Testis (tissue), 3 donors: ENCODE results near the gene C1orf198. TPM values are rescaled to one million over a fixed set of nuclear protein-coding genes. Genes with fewer than 3 reads are reported as not detected.

Experiments
- DNase-seq: peaks from one replicate; pipeline ENCODE4 v3.0.0-alpha.2; 2019
- H3K27ac ChIP-seq, 2 donors: fragments of 200-600 bp; sonication (generic); one replicate each; pipeline ENCODE4 v1.5.1; 2019
- H3K27me3 ChIP-seq: fragments of 200-600 bp; sonication (generic); one replicate; pipeline ENCODE4 v1.5.1; 2019
- H3K36me3 ChIP-seq: fragments of 200-600 bp; sonication (generic); one replicate; pipeline ENCODE4 v1.5.1; 2017; ENCODE audit warnings: low read depth; ENCODE audit errors: missing control alignments
- H3K4me1 ChIP-seq: fragments of 200-600 bp; sonication (generic); one replicate; pipeline ENCODE4 v1.5.1; 2019
- H3K4me3 ChIP-seq, 2 donors: fragments of 200-600 bp; sonication (generic); one replicate each; pipeline ENCODE4 v1.5.1; 2017 to 2019
- H3K9me3 ChIP-seq: fragments of 200-600 bp; sonication (generic); one replicate; pipeline ENCODE4 v1.5.1; 2017
- POLR2A ChIP-seq: fragments of 450-650 bp; IDR thresholded peaks from one replicate; pipeline ENCODE4 v1.6.1; 2017; ENCODE audit warnings: antibody characterized with exemption, mild to moderate bottlenecking, moderate library complexity
- whole genome bisulfite sequencing, 2 donors: methylation state at CpG; one replicate each; pipeline ENCODE4 v1.1.5; 2018; 5-methylcytosine and 5-hydroxymethylcytosine counted together
- intact Hi-C: fragments of 100-400 bp; cut with DNase I; formaldehyde crosslinking; loops from one replicate; pipeline ENCODE4 v1.15.1; 2023; ENCODE audit warnings: low total_unique reads
- polyA plus RNA-seq: library from polyadenylated mRNA; stranded (reverse); fragments of 350-450 nt; fragmentation: Illumina TruSeq; extraction: RNeasy Lipid Tissue Mini Kit (QIAGEN cat#74804); gene quantifications from one replicate; pipeline ENCODE4 v1.2.3, GENCODE V29; 2014; ENCODE audit warnings: low read depth, low replicate concordance; ENCODE audit not compliant: insufficient read depth
- total RNA-seq, 2 donors: library from RNA; depleted of rRNA; stranded (reverse); fragments of >200 nt; gene quantifications; one replicate each; pipeline ENCODE4 v1.2.3, GENCODE V29; 2016
- TF ChIP-seq, protein P1 (sequence below), 3 experiments: fragments of 450-650 bp in 2 of 3; fragments of 200-600 bp in 1 of 3; sonication (generic) in 1 of 3; IDR thresholded peaks; one replicate each; pipeline ENCODE4 v1.5.1; 2016 to 2019; ENCODE audit warnings: antibody characterized with exemption in 3 of 3, mild to moderate bottlenecking in 2 of 3, moderate library complexity in 1 of 3

The C1orf198 gene
- total and polyA plus RNA-seq, 3 donors from 2014 or later: 14.6 to 26.6 (median 20.2) TPM

- H3K27ac ChIP-seq: no peak overlapping the region
- H3K36me3 ChIP-seq: no peaks in the 10 kb centered on the region
- intact Hi-C loops: no loop called here
- H3K4me3 ChIP-seq: no peak overlapping the region
- WGBS, 2 donors: 62 to 63% methylated on average over 4 of the region's 4 CpGs
- H3K4me1 ChIP-seq: no peaks in the 10 kb centered on the region
- no peak for DNase-seq
- H3K27me3 ChIP-seq: no peaks in the 10 kb centered on the region
- no peaks in the 10 kb centered on the region for H3K9me3 ChIP-seq
- TF ChIP-seq, protein P1, sequence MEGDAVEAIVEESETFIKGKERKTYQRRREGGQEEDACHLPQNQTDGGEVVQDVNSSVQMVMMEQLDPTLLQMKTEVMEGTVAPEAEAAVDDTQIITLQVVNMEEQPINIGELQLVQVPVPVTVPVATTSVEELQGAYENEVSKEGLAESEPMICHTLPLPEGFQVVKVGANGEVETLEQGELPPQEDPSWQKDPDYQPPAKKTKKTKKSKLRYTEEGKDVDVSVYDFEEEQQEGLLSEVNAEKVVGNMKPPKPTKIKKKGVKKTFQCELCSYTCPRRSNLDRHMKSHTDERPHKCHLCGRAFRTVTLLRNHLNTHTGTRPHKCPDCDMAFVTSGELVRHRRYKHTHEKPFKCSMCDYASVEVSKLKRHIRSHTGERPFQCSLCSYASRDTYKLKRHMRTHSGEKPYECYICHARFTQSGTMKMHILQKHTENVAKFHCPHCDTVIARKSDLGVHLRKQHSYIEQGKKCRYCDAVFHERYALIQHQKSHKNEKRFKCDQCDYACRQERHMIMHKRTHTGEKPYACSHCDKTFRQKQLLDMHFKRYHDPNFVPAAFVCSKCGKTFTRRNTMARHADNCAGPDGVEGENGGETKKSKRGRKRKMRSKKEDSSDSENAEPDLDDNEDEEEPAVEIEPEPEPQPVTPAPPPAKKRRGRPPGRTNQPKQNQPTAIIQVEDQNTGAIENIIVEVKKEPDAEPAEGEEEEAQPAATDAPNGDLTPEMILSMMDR (IDR thresholded peaks at IDR 0.05): no peak
- no peak for TF ChIP-seq POLR2A
Observed at GRCh38 chr1:230883967-230884366, 15.6 kb upstream of the C1orf198 start.

DNA sequence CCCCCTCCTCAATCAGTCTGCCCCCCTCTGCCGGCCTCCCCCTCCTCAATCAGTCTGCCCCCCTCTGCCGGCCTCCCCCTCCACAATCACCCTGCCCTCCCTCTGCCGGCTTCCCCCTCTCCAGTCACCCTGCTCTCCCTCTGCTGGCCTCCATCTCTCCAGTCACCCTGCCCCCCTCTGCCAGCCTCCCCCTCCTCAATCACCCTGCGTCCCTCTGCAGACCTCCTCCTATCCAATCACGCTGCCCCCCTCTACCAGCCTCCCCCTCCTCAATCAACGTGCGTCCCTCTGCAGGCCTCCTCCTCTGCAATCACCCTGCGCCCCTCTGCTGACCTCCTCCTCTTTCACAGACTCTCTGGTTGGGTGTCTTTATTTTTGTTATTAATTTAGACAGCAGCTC is 11.5 kb upstream of the C1orf198 start:
- Histone ChIP-seq H3K4me1 (no peaks in the 10 kb centered on the region), H3K9me3 (no peaks in the 10 kb centered on the region), H3K27ac (no peak overlapping the region), H3K27me3 (no peaks in the 10 kb centered on the region), H3K4me3 (no peak overlapping the region), H3K36me3 (no peaks in the 10 kb centered on the region)
- 54 to 65% methylated on average over 8 of the region's 8 CpGs for WGBS, 2 donors
- intact Hi-C loops: no loop called here
- TF ChIP-seq POLR2A: no peak
- TF ChIP-seq, protein P1 (IDR thresholded peaks at IDR 0.05): no peak
- no peak for DNase-seq

- Histone ChIP-seq H3K27ac (no peak overlapping the region), H3K27me3 (no peaks in the 10 kb centered on the region), H3K36me3 (no peaks in the 10 kb centered on the region), H3K9me3 (no peaks in the 10 kb centered on the region), H3K4me3 (no peak overlapping the region), H3K4me1 (no peaks in the 10 kb centered on the region)
- 39 to 44% methylated on average over 5 of the region's 5 CpGs for WGBS, 2 donors
- DNase-seq: no peak
- intact Hi-C loops: no loop called here
- TF ChIP-seq, protein P1 (IDR thresholded peaks at IDR 0.05): no peak
- no peak for TF ChIP-seq POLR2A
Observed at GRCh38 chr1:230878591-230878990, 10.3 kb upstream of the C1orf198 start.

GRCh38 chr1:230877924-230878590 is 9.7 kb upstream of the C1orf198 start:
- intact Hi-C loops: no loop called here
- DNase-seq: no peak
- no peaks in the 10 kb centered on the region for H3K4me1 ChIP-seq
- no peak overlapping the region for H3K4me3 ChIP-seq
- H3K9me3 ChIP-seq: no peaks in the 10 kb centered on the region
- no peak overlapping the region for H3K27ac ChIP-seq
- no peaks in the 10 kb centered on the region for H3K27me3 ChIP-seq
- 89 to 92% methylated on average over 4 of the region's 4 CpGs for WGBS, 2 donors
- H3K36me3 ChIP-seq: no peaks in the 10 kb centered on the region
- TF ChIP-seq POLR2A: no peak
- TF ChIP-seq, protein P1 (IDR thresholded peaks at IDR 0.05): no peak
